Breast epithelium (tissue), 3 donors: Measurements from ENCODE around the gene UTS2R.

Experiments used
- CTCF ChIP-seq, 3 donors: fragments of 450-650 bp; IDR thresholded peaks; one replicate each; pipeline ENCODE4 v1.5.1; 2016 to 2017; ENCODE audit warnings: antibody characterized with exemption in 3 of 3, mild to moderate bottlenecking in 3 of 3, moderate library complexity in 3 of 3
- POLR2A ChIP-seq: fragments of 450-650 bp; IDR thresholded peaks from one replicate; pipeline ENCODE4 v1.6.1; 2016; ENCODE audit warnings: antibody characterized with exemption, mild to moderate bottlenecking, moderate library complexity
- POLR2AphosphoS5 ChIP-seq, 3 donors: sonication (generic); formaldehyde crosslinking; IDR thresholded peaks; one replicate each; pipeline ENCODE4 v1.6.1; 2017; ENCODE audit warnings: antibody characterized with exemption in 3 of 3

- TF ChIP-seq CTCF (IDR thresholded peaks at IDR 0.05) (no peak), POLR2AphosphoS5 (IDR thresholded peaks at IDR 0.05) (no peak), POLR2A (no peak)
Measured at GRCh38 chr17:82370471-82371332, 863 bp upstream of the UTS2R start.
